ENCODE data around the gene ZNF236. TPM values are rescaled to one million over a fixed set of nuclear protein-coding genes. Genes with fewer than 3 reads are reported as not detected.

Gene ZNF236
- total RNA-seq, 2 experiments from 2014 or later = 25.7 to 27.9 TPM

DNA sequence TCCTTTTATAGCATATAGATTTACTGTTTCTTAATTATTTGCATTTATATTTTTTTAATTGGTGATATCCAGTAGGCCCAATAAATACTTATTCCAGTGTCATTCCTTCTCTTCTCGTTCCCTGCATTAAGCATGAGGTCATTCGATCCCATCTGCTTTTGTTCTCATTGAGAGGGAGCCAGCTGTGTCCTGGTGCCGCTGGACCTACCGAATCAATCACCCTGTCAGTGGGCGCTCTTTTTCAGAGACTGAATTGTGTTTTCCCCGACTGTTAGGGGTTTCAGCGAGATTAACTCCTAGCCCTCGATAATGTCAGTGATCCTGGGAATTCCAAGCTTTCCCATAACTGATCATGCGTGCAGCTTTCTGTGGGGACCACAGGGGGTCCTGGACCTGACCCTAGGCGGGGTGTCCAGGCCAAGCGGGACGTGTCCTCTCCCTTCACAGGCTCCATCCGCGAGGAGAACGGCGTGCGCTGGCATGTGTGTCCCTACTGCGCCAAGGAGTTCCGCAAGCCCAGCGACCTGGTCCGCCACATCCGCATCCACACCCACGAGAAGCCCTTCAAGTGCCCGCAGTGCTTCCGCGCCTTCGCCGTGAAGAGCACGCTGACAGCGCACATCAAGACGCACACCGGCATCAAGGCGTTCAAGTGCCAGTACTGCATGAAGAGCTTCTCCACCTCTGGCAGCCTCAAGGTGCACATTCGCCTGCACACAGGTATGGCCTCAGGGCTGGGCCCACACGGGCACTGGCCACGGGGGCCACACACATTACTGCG is 72.4 kb downstream of the ZNF236 start:
- H3K27me3 Mint-ChIP-seq = no peaks in the 10 kb centered on the region
- peaks cover 95% of the 10 kb centered on the region for H3K36me3 Mint-ChIP-seq (ENCODE audit: low read depth)
- H3K4me3 ChIP-seq (ENCODE audit: low read length) = no peak overlapping the region
- ATAC-seq (ENCODE audit: poor library complexity) (no peak), DNase-seq (no peak)
- no peak overlapping the region for H3K27ac Mint-ChIP-seq
- ChIA-PET CTCF (interaction anchor here (0.9 kb wide), 1 partner anchor 9 kb away, joined by 3 read pairs; no protein-coding TSS in a partner anchor), POLR2A (no interaction called here)
- no peaks in the 10 kb centered on the region for H3K9me3 Mint-ChIP-seq
- no peak overlapping the region for H3K27ac ChIP-seq (ENCODE audit: low read depth in 1 of 2, low read length in 2 of 2)
- H3K4me1 Mint-ChIP-seq (ENCODE audit: low read depth) = no peaks in the 10 kb centered on the region
- H3K9me3 ChIP-seq (ENCODE audit: control insufficient read depth in 1 of 2, insufficient read depth in 1 of 2, low read length in 2 of 2) = peaks cover 0 to 3% of the 10 kb centered on the region in 2 experiments
- no peaks in the 10 kb centered on the region for H3K4me1 ChIP-seq (ENCODE audit: insufficient read depth, low read length)
- TF ChIP-seq, protein P1, sequence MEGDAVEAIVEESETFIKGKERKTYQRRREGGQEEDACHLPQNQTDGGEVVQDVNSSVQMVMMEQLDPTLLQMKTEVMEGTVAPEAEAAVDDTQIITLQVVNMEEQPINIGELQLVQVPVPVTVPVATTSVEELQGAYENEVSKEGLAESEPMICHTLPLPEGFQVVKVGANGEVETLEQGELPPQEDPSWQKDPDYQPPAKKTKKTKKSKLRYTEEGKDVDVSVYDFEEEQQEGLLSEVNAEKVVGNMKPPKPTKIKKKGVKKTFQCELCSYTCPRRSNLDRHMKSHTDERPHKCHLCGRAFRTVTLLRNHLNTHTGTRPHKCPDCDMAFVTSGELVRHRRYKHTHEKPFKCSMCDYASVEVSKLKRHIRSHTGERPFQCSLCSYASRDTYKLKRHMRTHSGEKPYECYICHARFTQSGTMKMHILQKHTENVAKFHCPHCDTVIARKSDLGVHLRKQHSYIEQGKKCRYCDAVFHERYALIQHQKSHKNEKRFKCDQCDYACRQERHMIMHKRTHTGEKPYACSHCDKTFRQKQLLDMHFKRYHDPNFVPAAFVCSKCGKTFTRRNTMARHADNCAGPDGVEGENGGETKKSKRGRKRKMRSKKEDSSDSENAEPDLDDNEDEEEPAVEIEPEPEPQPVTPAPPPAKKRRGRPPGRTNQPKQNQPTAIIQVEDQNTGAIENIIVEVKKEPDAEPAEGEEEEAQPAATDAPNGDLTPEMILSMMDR (IDR thresholded peaks at IDR 0.05) = no peak
- intact Hi-C loops (cut with DNase I, micrococcal nuclease) = no loop called here
- no peaks in the 10 kb centered on the region for H3K27me3 ChIP-seq (ENCODE audit: control insufficient read depth in 1 of 2, insufficient read depth in 2 of 2, low read length in 2 of 2)
- no peak overlapping the region for H3K4me3 Mint-ChIP-seq
- peaks cover 51% of the 10 kb centered on the region for H3K36me3 ChIP-seq (ENCODE audit: insufficient read depth, low read length)

DNA sequence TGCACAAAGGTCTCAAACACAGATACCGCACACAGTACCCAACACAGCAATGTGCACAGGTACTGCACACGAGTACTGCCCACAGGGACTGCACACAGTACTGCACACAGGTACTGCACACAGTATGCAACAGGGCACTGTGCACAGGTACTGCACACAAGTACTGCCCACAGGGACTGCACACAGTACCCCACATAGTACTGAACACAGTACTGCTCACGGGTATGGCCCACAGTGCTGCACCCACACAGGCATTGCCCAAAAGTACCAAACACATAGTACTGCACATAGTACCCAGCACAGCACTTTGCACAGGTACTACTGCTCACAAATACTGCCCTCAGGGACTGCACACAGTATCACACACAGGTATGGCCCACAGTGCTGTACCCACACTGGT is 73.1 kb downstream of the ZNF236 start:
- no peaks in the 10 kb centered on the region for H3K4me1 Mint-ChIP-seq (ENCODE audit: low read depth)
- Histone ChIP-seq H3K36me3 (ENCODE audit: insufficient read depth, low read length) (peaks cover 55% of the 10 kb centered on the region), H3K4me1 (ENCODE audit: insufficient read depth, low read length) (no peaks in the 10 kb centered on the region), H3K9me3 (ENCODE audit: control insufficient read depth in 1 of 2, insufficient read depth in 1 of 2, low read length in 2 of 2) (peaks cover 0 to 3% of the 10 kb centered on the region in 2 experiments), H3K27ac (ENCODE audit: low read depth in 1 of 2, low read length in 2 of 2) (no peak overlapping the region), H3K27me3 (ENCODE audit: control insufficient read depth in 1 of 2, insufficient read depth in 2 of 2, low read length in 2 of 2) (no peaks in the 10 kb centered on the region), H3K4me3 (ENCODE audit: low read length) (no peak overlapping the region)
- ATAC-seq (ENCODE audit: poor library complexity) (no peak), DNase-seq (no peak)
- H3K27ac Mint-ChIP-seq = no peak overlapping the region
- H3K27me3 Mint-ChIP-seq = no peaks in the 10 kb centered on the region
- intact Hi-C loops (cut with DNase I, micrococcal nuclease) = no loop called here
- ChIA-PET CTCF (no interaction called here), POLR2A (no interaction called here)
- H3K36me3 Mint-ChIP-seq (ENCODE audit: low read depth) = peaks cover 95% of the 10 kb centered on the region
- H3K4me3 Mint-ChIP-seq = no peak overlapping the region
- H3K9me3 Mint-ChIP-seq = no peaks in the 10 kb centered on the region
- TF ChIP-seq, protein P1 (IDR thresholded peaks at IDR 0.05) = no peak

DNA sequence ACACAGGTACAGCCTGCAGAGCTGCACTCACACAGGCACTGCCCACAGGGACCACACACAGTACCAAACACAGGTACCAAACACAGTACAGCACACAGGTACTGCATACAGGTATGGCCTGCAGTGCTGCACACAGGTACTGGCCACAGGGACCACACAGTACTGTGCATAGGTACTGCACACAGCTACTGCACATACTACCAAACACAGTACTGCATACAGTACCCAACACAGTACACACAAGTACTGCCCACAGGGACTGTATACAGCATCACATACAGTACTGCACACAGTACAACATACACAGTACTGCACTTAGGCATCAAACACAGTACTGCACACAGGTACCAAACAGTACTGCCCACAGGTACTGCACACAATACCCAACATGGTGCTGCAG is 74.3 kb downstream of the ZNF236 start:
- H3K36me3 ChIP-seq (ENCODE audit: insufficient read depth, low read length) = peaks cover 61% of the 10 kb centered on the region
- peaks cover 0 to 3% of the 10 kb centered on the region in 2 experiments for H3K9me3 ChIP-seq (ENCODE audit: control insufficient read depth in 1 of 2, insufficient read depth in 1 of 2, low read length in 2 of 2)
- TF ChIP-seq, protein P1 (IDR thresholded peaks at IDR 0.05) = no peak
- DNase-seq (no peak), ATAC-seq (ENCODE audit: poor library complexity) (no peak)
- no peak overlapping the region for H3K27ac ChIP-seq (ENCODE audit: low read depth in 1 of 2, low read length in 2 of 2)
- ChIA-PET POLR2A (no interaction called here), CTCF (no interaction called here)
- intact Hi-C loops (cut with DNase I, micrococcal nuclease) = no loop called here
- Mint-ChIP-seq H3K9me3 (no peaks in the 10 kb centered on the region), H3K4me3 (no peak overlapping the region), H3K27ac (no peak overlapping the region), H3K4me1 (ENCODE audit: low read depth) (no peaks in the 10 kb centered on the region), H3K27me3 (no peaks in the 10 kb centered on the region), H3K36me3 (ENCODE audit: low read depth) (peaks cover 90% of the 10 kb centered on the region)
- no peak overlapping the region for H3K4me3 ChIP-seq (ENCODE audit: low read length)
- H3K27me3 ChIP-seq (ENCODE audit: control insufficient read depth in 1 of 2, insufficient read depth in 2 of 2, low read length in 2 of 2) = no peaks in the 10 kb centered on the region
- no peaks in the 10 kb centered on the region for H3K4me1 ChIP-seq (ENCODE audit: insufficient read depth, low read length)
